ENCODE data around the gene TSTD2. TPM values are rescaled to one million over a fixed set of nuclear protein-coding genes. Genes with fewer than 3 reads are reported as not detected.

Gene TSTD2
- total RNA-seq, 1 donor from 2014 or later, result 21.4 TPM

- H3K36me3 ChIP-seq (ENCODE audit: control insufficient read depth in 3 of 3, insufficient read depth in 3 of 3, low read length in 3 of 3), result peaks cover 30 to 71% (median 68%) of the 10 kb centered on the region in 3 donors
- no peak overlapping the region for H3K27ac ChIP-seq (ENCODE audit: low read depth, low read length)
- no peaks in the 10 kb centered on the region for H3K27me3 ChIP-seq (ENCODE audit: control insufficient read depth in 3 of 3, insufficient read depth in 3 of 3, low read length in 3 of 3)
- H3K4me1 ChIP-seq (ENCODE audit: control insufficient read depth in 3 of 3, insufficient read depth in 3 of 3, low read length in 3 of 3), result no peaks in the 10 kb centered on the region
- H3K4me3 ChIP-seq (ENCODE audit: low read length in 3 of 3), result no peak overlapping the region
- H3K9ac ChIP-seq (ENCODE audit: low read depth in 1 of 3, low read length in 3 of 3), result no peak overlapping the region
- H3K9me3 ChIP-seq (ENCODE audit: control insufficient read depth in 3 of 3, low read length in 3 of 3), result no peaks in the 10 kb centered on the region
Measured at GRCh38 chr9:97660847-97661246, 27.7 kb upstream of the TSTD2 start.

- Histone ChIP-seq H3K27ac (ENCODE audit: low read depth, low read length) (no peak overlapping the region), H3K36me3 (ENCODE audit: control insufficient read depth in 3 of 3, insufficient read depth in 3 of 3, low read length in 3 of 3) (peaks cover 26 to 72% (median 65%) of the 10 kb centered on the region in 3 donors)
Measured at GRCh38 chr9:97660340-97660739, 27.2 kb upstream of the TSTD2 start.

GRCh38 chr9:97659771-97660170, 26.6 kb upstream of the TSTD2 start:
- Histone ChIP-seq H3K4me3 (ENCODE audit: low read length in 3 of 3) (no peak overlapping the region), H3K9me3 (ENCODE audit: control insufficient read depth in 3 of 3, low read length in 3 of 3) (no peaks in the 10 kb centered on the region), H3K27me3 (ENCODE audit: control insufficient read depth in 3 of 3, insufficient read depth in 3 of 3, low read length in 3 of 3) (no peaks in the 10 kb centered on the region), H3K27ac (ENCODE audit: low read depth, low read length) (no peak overlapping the region), H3K4me1 (ENCODE audit: control insufficient read depth in 3 of 3, insufficient read depth in 3 of 3, low read length in 3 of 3) (no peaks in the 10 kb centered on the region), H3K9ac (ENCODE audit: low read depth in 1 of 3, low read length in 3 of 3) (no peak overlapping the region), H3K36me3 (ENCODE audit: control insufficient read depth in 3 of 3, insufficient read depth in 3 of 3, low read length in 3 of 3) (peaks cover 23 to 70% (median 63%) of the 10 kb centered on the region in 3 donors)

More at GRCh38 chr9:97660340-97660739, 27.2 kb upstream of the TSTD2 start:
- no peak overlapping the region for H3K9ac ChIP-seq (ENCODE audit: low read depth in 1 of 3, low read length in 3 of 3)
- H3K9me3 ChIP-seq (ENCODE audit: control insufficient read depth in 3 of 3, low read length in 3 of 3), result no peaks in the 10 kb centered on the region
- H3K27me3 ChIP-seq (ENCODE audit: control insufficient read depth in 3 of 3, insufficient read depth in 3 of 3, low read length in 3 of 3), result no peaks in the 10 kb centered on the region
- H3K4me3 ChIP-seq (ENCODE audit: low read length in 3 of 3), result no peak overlapping the region
- H3K4me1 ChIP-seq (ENCODE audit: control insufficient read depth in 3 of 3, insufficient read depth in 3 of 3, low read length in 3 of 3), result no peaks in the 10 kb centered on the region

- Histone ChIP-seq H3K27ac (ENCODE audit: low read depth, low read length) (no peak overlapping the region), H3K36me3 (ENCODE audit: control insufficient read depth in 3 of 3, insufficient read depth in 3 of 3, low read length in 3 of 3) (peaks cover 22 to 71% (median 53%) of the 10 kb centered on the region in 3 donors), H3K4me1 (ENCODE audit: control insufficient read depth in 3 of 3, insufficient read depth in 3 of 3, low read length in 3 of 3) (no peaks in the 10 kb centered on the region), H3K4me3 (ENCODE audit: low read length in 3 of 3) (no peak overlapping the region), H3K27me3 (ENCODE audit: control insufficient read depth in 3 of 3, insufficient read depth in 3 of 3, low read length in 3 of 3) (no peaks in the 10 kb centered on the region), H3K9me3 (ENCODE audit: control insufficient read depth in 3 of 3, low read length in 3 of 3) (no peaks in the 10 kb centered on the region), H3K9ac (ENCODE audit: low read depth in 1 of 3, low read length in 3 of 3) (no peak overlapping the region)
Measured at GRCh38 chr9:97658707-97659106, 25.5 kb upstream of the TSTD2 start.

GRCh38 chr9:97651646-97652045, 18.5 kb upstream of the TSTD2 start:
- Histone ChIP-seq H3K36me3 (ENCODE audit: control insufficient read depth in 3 of 3, insufficient read depth in 3 of 3, low read length in 3 of 3) (peaks cover 20 to 58% (median 28%) of the 10 kb centered on the region in 3 donors), H3K9ac (ENCODE audit: low read depth in 1 of 3, low read length in 3 of 3) (no peak overlapping the region), H3K4me3 (ENCODE audit: low read length in 3 of 3) (no peak overlapping the region), H3K9me3 (ENCODE audit: control insufficient read depth in 3 of 3, low read length in 3 of 3) (no peaks in the 10 kb centered on the region), H3K27me3 (ENCODE audit: control insufficient read depth in 3 of 3, insufficient read depth in 3 of 3, low read length in 3 of 3) (no peaks in the 10 kb centered on the region), H3K4me1 (ENCODE audit: control insufficient read depth in 3 of 3, insufficient read depth in 3 of 3, low read length in 3 of 3) (peaks cover 0 to 4% (median 0%) of the 10 kb centered on the region in 3 donors), H3K27ac (ENCODE audit: low read depth, low read length) (peak overlapping the region; percentile 36)

GRCh38 chr9:97647996-97648395, 14.8 kb upstream of the TSTD2 start:
- H3K9me3 ChIP-seq (ENCODE audit: control insufficient read depth in 3 of 3, low read length in 3 of 3), result no peaks in the 10 kb centered on the region
- no peak overlapping the region for H3K9ac ChIP-seq (ENCODE audit: low read depth in 1 of 3, low read length in 3 of 3)
- peaks cover 8 to 49% (median 30%) of the 10 kb centered on the region in 3 donors for H3K36me3 ChIP-seq (ENCODE audit: control insufficient read depth in 3 of 3, insufficient read depth in 3 of 3, low read length in 3 of 3)

GRCh38 chr9:97645720-97646119, 12.6 kb upstream of the TSTD2 start:
- Histone ChIP-seq H3K4me3 (ENCODE audit: low read length in 3 of 3) (no peak overlapping the region), H3K9ac (ENCODE audit: low read depth in 1 of 3, low read length in 3 of 3) (no peak overlapping the region), H3K27ac (ENCODE audit: low read depth, low read length) (no peak overlapping the region), H3K27me3 (ENCODE audit: control insufficient read depth in 3 of 3, insufficient read depth in 3 of 3, low read length in 3 of 3) (no peaks in the 10 kb centered on the region), H3K9me3 (ENCODE audit: control insufficient read depth in 3 of 3, low read length in 3 of 3) (no peaks in the 10 kb centered on the region), H3K36me3 (ENCODE audit: control insufficient read depth in 3 of 3, insufficient read depth in 3 of 3, low read length in 3 of 3) (peaks cover 8 to 51% (median 42%) of the 10 kb centered on the region in 3 donors), H3K4me1 (ENCODE audit: control insufficient read depth in 3 of 3, insufficient read depth in 3 of 3, low read length in 3 of 3) (no peaks in the 10 kb centered on the region)

More at GRCh38 chr9:97647996-97648395, 14.8 kb upstream of the TSTD2 start:
- Histone ChIP-seq H3K4me3 (ENCODE audit: low read length in 3 of 3) (no peak overlapping the region), H3K27me3 (ENCODE audit: control insufficient read depth in 3 of 3, insufficient read depth in 3 of 3, low read length in 3 of 3) (no peaks in the 10 kb centered on the region), H3K27ac (ENCODE audit: low read depth, low read length) (no peak overlapping the region), H3K4me1 (ENCODE audit: control insufficient read depth in 3 of 3, insufficient read depth in 3 of 3, low read length in 3 of 3) (peaks cover 0 to 4% (median 0%) of the 10 kb centered on the region in 3 donors)

GRCh38 chr9:97640325-97640724, 7.2 kb upstream of the TSTD2 start:
- H3K4me1 ChIP-seq (ENCODE audit: control insufficient read depth in 3 of 3, insufficient read depth in 3 of 3, low read length in 3 of 3), result peaks cover 20 to 26% (median 25%) of the 10 kb centered on the region in 3 donors
- H3K27ac ChIP-seq (ENCODE audit: low read depth, low read length), result no peak overlapping the region
- peaks cover 0 to 27% (median 26%) of the 10 kb centered on the region in 3 donors for H3K36me3 ChIP-seq (ENCODE audit: control insufficient read depth in 3 of 3, insufficient read depth in 3 of 3, low read length in 3 of 3)
- no peaks in the 10 kb centered on the region for H3K9me3 ChIP-seq (ENCODE audit: control insufficient read depth in 3 of 3, low read length in 3 of 3)
- no peaks in the 10 kb centered on the region for H3K27me3 ChIP-seq (ENCODE audit: control insufficient read depth in 3 of 3, insufficient read depth in 3 of 3, low read length in 3 of 3)
- no peak overlapping the region for H3K9ac ChIP-seq (ENCODE audit: low read depth in 1 of 3, low read length in 3 of 3)
- no peak overlapping the region for H3K4me3 ChIP-seq (ENCODE audit: low read length in 3 of 3)

GRCh38 chr9:97638666-97639065, 5.5 kb upstream of the TSTD2 start:
- H3K27ac ChIP-seq (ENCODE audit: low read depth, low read length), result no peak overlapping the region
- no peaks in the 10 kb centered on the region for H3K9me3 ChIP-seq (ENCODE audit: control insufficient read depth in 3 of 3, low read length in 3 of 3)
- peaks cover 28 to 38% (median 35%) of the 10 kb centered on the region in 3 donors for H3K4me1 ChIP-seq (ENCODE audit: control insufficient read depth in 3 of 3, insufficient read depth in 3 of 3, low read length in 3 of 3)
- H3K36me3 ChIP-seq (ENCODE audit: control insufficient read depth in 3 of 3, insufficient read depth in 3 of 3, low read length in 3 of 3), result peaks cover 0 to 18% (median 14%) of the 10 kb centered on the region in 3 donors
- no peak overlapping the region for H3K9ac ChIP-seq (ENCODE audit: low read depth in 1 of 3, low read length in 3 of 3)
- no peak overlapping the region for H3K4me3 ChIP-seq (ENCODE audit: low read length in 3 of 3)
- no peaks in the 10 kb centered on the region for H3K27me3 ChIP-seq (ENCODE audit: control insufficient read depth in 3 of 3, insufficient read depth in 3 of 3, low read length in 3 of 3)

- Histone ChIP-seq H3K27me3 (ENCODE audit: control insufficient read depth in 3 of 3, insufficient read depth in 3 of 3, low read length in 3 of 3) (no peaks in the 10 kb centered on the region), H3K27ac (ENCODE audit: low read depth, low read length) (no peak overlapping the region), H3K4me3 (ENCODE audit: low read length in 3 of 3) (no peak overlapping the region), H3K9ac (ENCODE audit: low read depth in 1 of 3, low read length in 3 of 3) (peak overlapping the region in 1 of 3 donors; percentile 46), H3K9me3 (ENCODE audit: control insufficient read depth in 3 of 3, low read length in 3 of 3) (no peaks in the 10 kb centered on the region), H3K36me3 (ENCODE audit: control insufficient read depth in 3 of 3, insufficient read depth in 3 of 3, low read length in 3 of 3) (peaks cover 0 to 6% (median 3%) of the 10 kb centered on the region in 3 donors), H3K4me1 (ENCODE audit: control insufficient read depth in 3 of 3, insufficient read depth in 3 of 3, low read length in 3 of 3) (peaks cover 33 to 42% (median 38%) of the 10 kb centered on the region in 3 donors)
Measured at GRCh38 chr9:97636903-97637302, 3.7 kb upstream of the TSTD2 start.

Measured in skeletal muscle tissue (tissue), 4 donors.